Naive B cell (primary cell): ENCODE measurements around the gene NFIA. TPM values are rescaled to one million over a fixed set of nuclear protein-coding genes. Genes with fewer than 3 reads are reported as not detected.

Experiments used
- ATAC-seq, 2 donors: fragments of 150-1000 bp; cut with Tn5 transposase; 2 replicates each; pipeline ENCODE4 v1.10.0; 2021; ENCODE audit warnings: low read depth in 2 of 2, mild to moderate bottlenecking in 2 of 2, moderate library complexity in 2 of 2
- DNase-seq: peaks from one replicate; pipeline ENCODE4 v3.0.0; 2022
- H3K27ac Mint-ChIP-seq, 6 donors: one replicate each; pipeline ENCODE4 v1.8.0; 2020 to 2022; ENCODE audit warnings: mild to moderate bottlenecking in 6 of 6, mixed read lengths in 6 of 6, moderate library complexity in 5 of 6, inconsistent platforms in 2 of 6
- H3K27me3 Mint-ChIP-seq, 3 donors: one replicate each; pipeline ENCODE4 v1.8.0; 2021 to 2022; ENCODE audit warnings: mixed read lengths in 3 of 3, mild to moderate bottlenecking in 1 of 3
- H3K36me3 Mint-ChIP-seq, 2 donors: one replicate each; pipeline ENCODE4 v1.8.0; 2020 to 2022; ENCODE audit warnings: mixed read lengths in 2 of 2, inconsistent platforms in 1 of 2, mild to moderate bottlenecking in 1 of 2
- H3K4me1 Mint-ChIP-seq, 3 donors: one replicate each; pipeline ENCODE4 v1.8.0; 2020 to 2022; ENCODE audit warnings: mixed read lengths in 3 of 3, inconsistent platforms in 1 of 3, mild to moderate bottlenecking in 1 of 3, moderate library complexity in 1 of 3
- H3K4me3 Mint-ChIP-seq, 8 donors: one replicate each; pipeline ENCODE4 v1.8.0; 2020 to 2022; ENCODE audit warnings: mild to moderate bottlenecking in 8 of 8, mixed read lengths in 8 of 8, moderate library complexity in 8 of 8, inconsistent platforms in 2 of 8
- H3K9me3 Mint-ChIP-seq, 7 donors: one replicate each; pipeline ENCODE4 v1.8.0; 2020 to 2022; ENCODE audit warnings: mixed read lengths in 7 of 7, mild to moderate bottlenecking in 5 of 7, inconsistent platforms in 2 of 7, moderate library complexity in 1 of 7
- polyA plus RNA-seq, 6 donors: library from polyadenylated mRNA; unstranded; fragments of 300-500 nt; fragmentation: Illumina TruSeq; gene quantifications; one replicate each; pipeline ENCODE4 v1.2.3, GENCODE V29; 2021; ENCODE audit warnings: low read depth in 6 of 6

Gene NFIA
- polyA plus RNA-seq, 6 donors from 2014 or later = 0.77 to 5.7 (median 1.4) TPM

GRCh38 chr1:61387829-61388228, 305.5 kb downstream of the NFIA start:
- Mint-ChIP-seq H3K4me1 (no peaks in the 10 kb centered on the region), H3K27ac (no peak overlapping the region), H3K9me3 (peaks cover 0 to 2% (median 0%) of the 10 kb centered on the region in 7 donors), H3K4me3 (no peak overlapping the region), H3K27me3 (no peaks in the 10 kb centered on the region), H3K36me3 (no peaks in the 10 kb centered on the region)
- DNase-seq (no peak), ATAC-seq (no peak)

GRCh38 chr1:61388566-61388965, 306.2 kb downstream of the NFIA start:
- no peak for ATAC-seq
- no peaks in the 10 kb centered on the region for H3K36me3 Mint-ChIP-seq
- DNase-seq = no peak
- peaks cover 0 to 2% (median 0%) of the 10 kb centered on the region in 7 donors for H3K9me3 Mint-ChIP-seq
- no peak overlapping the region for H3K27ac Mint-ChIP-seq
- H3K4me1 Mint-ChIP-seq = no peaks in the 10 kb centered on the region
- H3K27me3 Mint-ChIP-seq = no peaks in the 10 kb centered on the region
- no peak overlapping the region for H3K4me3 Mint-ChIP-seq

GRCh38 chr1:61389194-61389925, 307.0 kb downstream of the NFIA start:
- Mint-ChIP-seq H3K27me3 (no peaks in the 10 kb centered on the region), H3K4me3 (no peak overlapping the region), H3K4me1 (no peaks in the 10 kb centered on the region), H3K27ac (no peak overlapping the region), H3K9me3 (peaks cover 0 to 3% (median 0%) of the 10 kb centered on the region in 7 donors), H3K36me3 (no peaks in the 10 kb centered on the region)
- no peak for ATAC-seq
- DNase-seq = no peak

- ATAC-seq (no peak), DNase-seq (no peak)
- peak overlapping the region in 1 of 6 donors; percentile 49 for H3K27ac Mint-ChIP-seq
- no peaks in the 10 kb centered on the region for H3K4me1 Mint-ChIP-seq
- no peaks in the 10 kb centered on the region for H3K27me3 Mint-ChIP-seq
- peaks cover 0 to 3% (median 0%) of the 10 kb centered on the region in 7 donors for H3K9me3 Mint-ChIP-seq
- no peaks in the 10 kb centered on the region for H3K36me3 Mint-ChIP-seq
- H3K4me3 Mint-ChIP-seq = no peak overlapping the region
Observed at GRCh38 chr1:61389926-61390845, 307.8 kb downstream of the NFIA start.

- H3K27ac Mint-ChIP-seq = no peak overlapping the region
- H3K36me3 Mint-ChIP-seq = no peaks in the 10 kb centered on the region
- DNase-seq (no peak), ATAC-seq (no peak)
- no peak overlapping the region for H3K4me3 Mint-ChIP-seq
- H3K27me3 Mint-ChIP-seq = no peaks in the 10 kb centered on the region
- H3K9me3 Mint-ChIP-seq = peaks cover 0 to 3% (median 0%) of the 10 kb centered on the region in 7 donors
- no peaks in the 10 kb centered on the region for H3K4me1 Mint-ChIP-seq
Observed at GRCh38 chr1:61391730-61392129, 309.4 kb downstream of the NFIA start.

GRCh38 chr1:61392409-61393242, 310.3 kb downstream of the NFIA start:
- Mint-ChIP-seq H3K9me3 (peaks cover 0 to 3% (median 0%) of the 10 kb centered on the region in 7 donors), H3K4me1 (no peaks in the 10 kb centered on the region), H3K36me3 (no peaks in the 10 kb centered on the region), H3K27me3 (no peaks in the 10 kb centered on the region), H3K4me3 (no peak overlapping the region), H3K27ac (no peak overlapping the region)
- ATAC-seq = no peak
- DNase-seq = no peak

- Mint-ChIP-seq H3K27me3 (no peaks in the 10 kb centered on the region), H3K4me1 (no peaks in the 10 kb centered on the region), H3K36me3 (no peaks in the 10 kb centered on the region), H3K9me3 (peaks cover 0 to 3% (median 0%) of the 10 kb centered on the region in 7 donors), H3K27ac (no peak overlapping the region), H3K4me3 (no peak overlapping the region)
- no peak for DNase-seq
- no peak for ATAC-seq
Observed at GRCh38 chr1:61393575-61393974, 311.2 kb downstream of the NFIA start.

- ATAC-seq (no peak), DNase-seq (no peak)
- Mint-ChIP-seq H3K36me3 (no peaks in the 10 kb centered on the region), H3K9me3 (peaks cover 0 to 1% (median 0%) of the 10 kb centered on the region in 7 donors), H3K27ac (peak overlapping the region in 1 of 6 donors; percentile 2), H3K4me3 (no peak overlapping the region), H3K4me1 (no peaks in the 10 kb centered on the region), H3K27me3 (no peaks in the 10 kb centered on the region)
Observed at GRCh38 chr1:61395146-61395800, 312.9 kb downstream of the NFIA start.

GRCh38 chr1:61397495-61397894, 315.1 kb downstream of the NFIA start:
- Mint-ChIP-seq H3K4me3 (no peak overlapping the region), H3K27me3 (no peaks in the 10 kb centered on the region), H3K36me3 (no peaks in the 10 kb centered on the region), H3K27ac (no peak overlapping the region), H3K9me3 (peaks cover 0 to 1% (median 0%) of the 10 kb centered on the region in 7 donors), H3K4me1 (no peaks in the 10 kb centered on the region)
- ATAC-seq = no peak
- no peak for DNase-seq

GRCh38 chr1:61397935-61398334, 315.6 kb downstream of the NFIA start:
- Mint-ChIP-seq H3K27ac (no peak overlapping the region), H3K4me3 (no peak overlapping the region), H3K4me1 (no peaks in the 10 kb centered on the region), H3K9me3 (peaks cover 0 to 1% (median 0%) of the 10 kb centered on the region in 7 donors), H3K27me3 (no peaks in the 10 kb centered on the region), H3K36me3 (no peaks in the 10 kb centered on the region)
- DNase-seq (no peak), ATAC-seq (no peak)

GRCh38 chr1:61399199-61399598, 316.8 kb downstream of the NFIA start:
- Mint-ChIP-seq H3K4me1 (peaks cover 0 to 6% (median 5%) of the 10 kb centered on the region in 3 donors), H3K27me3 (peaks cover 0 to 6% (median 3%) of the 10 kb centered on the region in 3 donors), H3K27ac (no peak overlapping the region), H3K36me3 (no peaks in the 10 kb centered on the region), H3K4me3 (no peak overlapping the region), H3K9me3 (no peaks in the 10 kb centered on the region)
- ATAC-seq (no peak), DNase-seq (no peak)

- H3K4me3 Mint-ChIP-seq = no peak overlapping the region
- ATAC-seq (no peak), DNase-seq (no peak)
- H3K27ac Mint-ChIP-seq = no peak overlapping the region
- H3K36me3 Mint-ChIP-seq = no peaks in the 10 kb centered on the region
- peaks cover 0 to 9% (median 6%) of the 10 kb centered on the region in 3 donors for H3K27me3 Mint-ChIP-seq
- H3K4me1 Mint-ChIP-seq = peaks cover 0 to 8% (median 5%) of the 10 kb centered on the region in 3 donors
- no peaks in the 10 kb centered on the region for H3K9me3 Mint-ChIP-seq
Observed at GRCh38 chr1:61400131-61400770, 317.9 kb downstream of the NFIA start.
